Prostate gland (tissue), 2 donors: ENCODE data around the gene IL36B.

Experiments
- CTCF ChIP-seq, 4 experiments: fragments of 200-600 bp in 2 of 4; fragments of 450-650 bp in 2 of 4; sonication (generic) in 2 of 4; IDR thresholded peaks; 1 replicate in 3 of 4; 2 replicates in 1 of 4; pipeline ENCODE4 v1.5.1; 2016 to 2019; ENCODE audit warnings: antibody characterized with exemption in 4 of 4, mild to moderate bottlenecking in 2 of 4, moderate library complexity in 2 of 4
- POLR2A ChIP-seq: fragments of 450-650 bp; IDR thresholded peaks from one replicate; pipeline ENCODE4 v1.6.1; 2016; ENCODE audit warnings: antibody characterized with exemption, mild to moderate bottlenecking

- no peak for TF ChIP-seq CTCF (IDR thresholded peaks at IDR 0.05)
- TF ChIP-seq POLR2A = no peak
Observed at GRCh38 chr2:113036763-113037162, 15.9 kb downstream of the IL36B start.
